GM18867 (cell line): ENCODE results near the gene MSI2.

Experiments used
- ATAC-seq: cut with Tn5 transposase; IDR thresholded peaks from one replicate; pipeline ENCODE4 v1.9.1; 2021; ENCODE audit warnings: mild to moderate bottlenecking, moderate library complexity; ENCODE audit not compliant: unreplicated experiment

The MSI2 gene

GRCh38 chr17:57387575-57387974, 131.3 kb downstream of the MSI2 start:
- ATAC-seq, result no peak

- no peak for ATAC-seq
Measured at GRCh38 chr17:57388131-57388725, 131.9 kb downstream of the MSI2 start.

DNA sequence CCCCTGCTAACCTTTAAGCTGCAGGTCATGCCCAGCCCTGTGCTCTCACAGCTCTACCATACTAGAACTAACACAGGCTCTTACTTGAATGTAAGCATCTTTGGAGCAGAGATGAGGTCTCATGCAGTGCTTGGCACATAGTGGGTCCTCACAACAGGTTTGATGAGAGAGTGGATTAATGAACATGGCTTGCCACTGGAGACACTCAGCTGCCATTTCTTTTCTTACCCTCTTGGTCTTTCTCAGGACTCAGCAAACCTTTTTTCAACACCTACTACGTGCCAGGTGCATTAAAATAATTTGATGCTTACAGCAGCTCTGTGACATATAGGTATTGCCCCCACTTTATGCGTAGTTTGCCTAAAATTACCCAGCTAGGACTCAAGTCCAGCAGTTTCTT, 133.2 kb downstream of the MSI2 start:
- ATAC-seq, result no peak

GRCh38 chr17:57391076-57391825, 134.9 kb downstream of the MSI2 start:
- ATAC-seq, result no peak

GRCh38 chr17:57391857-57392471, 135.6 kb downstream of the MSI2 start:
- ATAC-seq, result no peak

DNA sequence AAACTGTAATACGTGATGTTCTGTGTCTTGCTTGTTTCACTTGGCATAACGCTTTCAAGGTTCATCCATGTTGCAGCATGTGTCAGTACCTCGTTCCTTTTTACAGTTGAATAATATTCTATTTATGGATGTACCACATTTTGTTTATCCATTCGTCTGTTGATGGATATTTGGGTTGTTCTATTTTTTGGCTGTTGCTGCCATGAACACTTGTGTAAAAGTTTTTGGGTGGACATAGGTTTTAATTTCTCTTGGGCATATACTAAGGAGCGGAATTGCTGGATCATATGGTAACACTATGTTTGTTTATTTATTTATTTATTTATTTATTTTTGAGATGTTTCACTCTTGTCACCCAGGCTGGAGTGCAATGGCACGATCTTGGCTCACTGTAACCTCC, 137.0 kb downstream of the MSI2 start:
- no peak for ATAC-seq

DNA sequence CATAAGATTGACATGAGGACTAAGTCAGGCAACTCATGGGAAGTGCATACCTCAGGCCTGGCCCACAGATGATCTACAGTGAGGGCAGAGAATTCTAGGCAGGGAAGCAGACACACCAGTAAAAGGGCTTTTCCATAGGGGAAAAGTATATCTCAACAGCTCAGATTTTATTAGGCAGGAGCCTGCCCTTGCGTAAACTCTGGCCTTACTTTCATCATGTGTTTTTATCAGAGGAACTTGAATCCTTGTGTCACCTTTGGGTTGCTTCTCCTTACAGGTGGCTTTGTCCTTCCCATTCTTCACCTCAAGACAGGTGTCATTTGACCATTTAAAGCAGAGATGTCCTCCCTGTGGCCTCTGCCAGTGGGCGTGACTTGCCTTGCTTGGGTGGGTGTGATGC, 138.1 kb downstream of the MSI2 start:
- no peak for ATAC-seq

GRCh38 chr17:57395721-57396321, 139.5 kb downstream of the MSI2 start:
- no peak for ATAC-seq

GRCh38 chr17:57396511-57396921, 140.2 kb downstream of the MSI2 start:
- no peak for ATAC-seq

GRCh38 chr17:57397402-57397801, 141.1 kb downstream of the MSI2 start:
- no peak for ATAC-seq

DNA sequence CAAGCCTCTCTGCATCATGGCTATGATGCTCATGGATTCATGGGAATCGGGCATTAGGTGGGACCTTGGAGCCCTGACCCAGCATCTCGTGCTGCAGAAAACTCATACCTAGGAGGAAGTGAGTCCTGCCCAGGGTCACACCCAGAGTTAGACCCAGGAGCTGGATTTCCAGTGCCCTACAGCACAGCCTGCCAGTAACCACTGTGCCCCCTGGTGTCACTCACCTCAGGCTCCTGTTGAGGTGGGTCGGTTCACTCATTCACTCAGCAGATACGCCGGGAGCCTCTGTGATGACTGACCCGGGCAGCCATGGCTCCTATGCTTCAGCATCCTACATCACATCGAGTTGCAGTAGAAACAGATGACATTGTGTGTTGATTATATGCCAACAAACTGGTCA, 143.4 kb downstream of the MSI2 start:
- ATAC-seq, result no peak

- ATAC-seq, result no peak
Measured at GRCh38 chr17:57400648-57401047, 144.3 kb downstream of the MSI2 start.

DNA sequence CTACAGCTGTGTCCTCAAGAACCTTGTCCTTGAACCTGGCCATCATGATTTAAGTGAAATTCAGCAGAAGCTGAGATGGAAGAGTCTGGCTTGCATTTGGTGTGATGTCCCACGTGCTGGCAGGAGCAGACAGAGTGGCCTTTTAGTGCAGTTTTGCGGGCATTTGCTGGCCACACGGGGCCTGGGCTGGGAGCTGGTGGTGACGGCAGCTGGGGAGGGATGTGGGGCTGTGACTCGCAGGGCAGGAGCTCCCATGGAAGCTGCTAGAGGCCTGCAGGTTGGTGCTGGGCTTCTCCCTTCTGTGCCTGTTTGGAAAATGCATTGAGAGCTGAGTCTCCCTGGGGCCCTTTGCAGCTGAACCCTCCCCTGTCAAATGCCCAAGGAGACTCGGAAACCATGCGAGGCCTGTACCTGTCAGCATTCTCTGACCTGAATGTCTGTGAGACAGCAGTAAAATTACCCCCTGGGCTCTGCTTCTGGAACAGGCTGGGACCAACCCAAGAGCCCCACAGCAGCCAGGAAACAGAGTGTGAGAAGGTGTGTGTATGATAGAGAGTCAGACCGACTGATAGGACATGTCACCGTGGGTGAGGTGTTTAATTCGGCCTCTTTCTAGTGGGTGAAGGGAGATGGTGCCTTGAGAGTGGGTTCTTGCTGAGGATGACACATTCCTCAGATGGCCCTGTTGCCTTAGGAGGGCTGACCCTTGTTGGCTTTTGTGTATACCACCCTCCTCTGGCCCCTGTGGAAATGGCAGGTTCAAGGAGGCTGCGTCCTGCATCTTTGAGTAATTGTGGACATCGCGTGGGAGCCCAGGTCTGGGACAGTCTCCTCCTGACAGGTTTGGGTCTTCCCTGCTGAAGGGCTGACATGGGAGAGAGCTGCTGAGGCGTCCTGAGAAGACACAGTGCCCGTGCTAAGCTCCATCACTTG, 145.5 kb downstream of the MSI2 start:
- ATAC-seq, result no peak

- ATAC-seq, result no peak
Measured at GRCh38 chr17:57402681-57403180, 146.4 kb downstream of the MSI2 start.

DNA sequence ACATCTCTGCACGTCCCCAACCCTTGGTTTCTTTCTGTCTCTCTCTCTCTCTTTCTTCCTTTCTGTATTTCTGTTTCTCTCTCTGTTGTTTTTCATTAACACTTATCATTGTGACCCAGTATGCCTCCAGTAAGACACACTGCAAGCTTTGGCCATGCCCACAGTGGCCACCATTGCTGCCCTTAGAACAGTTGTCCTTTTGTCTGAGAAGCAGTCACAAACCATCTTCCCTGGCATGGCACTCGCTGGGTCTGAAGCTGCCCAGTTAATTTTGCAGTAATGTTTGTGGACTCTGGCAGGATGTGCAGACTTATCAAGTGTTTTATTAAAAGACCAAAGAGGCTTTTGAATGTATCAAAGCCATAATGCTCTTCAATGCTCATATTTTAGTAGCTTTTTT, 146.9 kb downstream of the MSI2 start:
- no peak for ATAC-seq

DNA sequence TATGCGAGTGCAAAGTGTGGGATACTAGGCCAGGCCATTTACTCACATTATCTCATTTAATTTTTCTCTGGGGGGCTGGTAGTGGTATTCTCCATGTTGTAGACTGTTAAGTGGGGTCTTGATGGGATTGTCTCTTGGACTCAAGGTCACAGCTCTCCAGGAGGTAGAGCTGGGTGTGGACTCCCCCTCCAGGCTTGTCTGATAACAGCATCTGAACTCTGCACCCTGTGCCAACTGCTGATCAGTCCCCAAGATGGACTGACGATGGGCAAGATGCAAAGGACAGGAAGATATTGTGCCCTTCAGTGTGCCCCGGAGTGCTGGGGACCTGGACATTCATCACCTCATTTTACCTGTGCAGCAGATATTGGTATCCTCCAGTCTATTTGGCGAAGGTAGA, 147.8 kb downstream of the MSI2 start:
- no peak for ATAC-seq

DNA sequence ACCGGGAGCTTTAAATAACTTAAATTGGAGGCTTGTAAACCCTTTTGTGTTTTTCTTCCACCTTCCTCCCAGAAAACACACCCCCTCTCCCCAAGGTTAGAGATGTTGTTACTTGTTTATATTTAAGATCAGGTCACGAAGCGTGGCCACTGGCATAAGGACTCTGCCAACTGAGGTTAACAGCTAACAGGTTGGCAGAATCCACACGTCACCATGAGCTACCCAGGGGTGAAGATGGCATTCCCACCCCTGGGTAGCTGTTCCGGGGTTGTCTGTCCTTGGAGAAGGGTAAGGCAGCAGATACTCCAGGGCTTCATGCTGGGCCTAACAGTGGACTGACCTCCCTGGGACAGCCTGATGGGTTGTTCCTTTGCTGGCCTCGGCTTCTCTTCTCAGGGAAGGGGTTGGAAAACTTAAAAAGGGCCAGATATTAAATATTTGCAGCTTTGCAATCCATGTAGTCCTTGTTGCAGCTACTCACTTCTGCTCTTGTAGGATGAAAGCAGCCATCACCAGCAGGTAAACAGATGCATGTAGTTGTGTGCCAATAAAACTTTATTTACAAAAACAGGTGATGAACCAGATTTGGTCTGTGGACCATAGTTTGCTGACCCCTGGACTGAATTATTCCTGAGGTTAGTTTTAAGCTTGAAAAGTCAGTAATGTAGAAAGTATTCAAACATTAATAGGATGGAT, 148.6 kb downstream of the MSI2 start:
- ATAC-seq, result no peak

DNA sequence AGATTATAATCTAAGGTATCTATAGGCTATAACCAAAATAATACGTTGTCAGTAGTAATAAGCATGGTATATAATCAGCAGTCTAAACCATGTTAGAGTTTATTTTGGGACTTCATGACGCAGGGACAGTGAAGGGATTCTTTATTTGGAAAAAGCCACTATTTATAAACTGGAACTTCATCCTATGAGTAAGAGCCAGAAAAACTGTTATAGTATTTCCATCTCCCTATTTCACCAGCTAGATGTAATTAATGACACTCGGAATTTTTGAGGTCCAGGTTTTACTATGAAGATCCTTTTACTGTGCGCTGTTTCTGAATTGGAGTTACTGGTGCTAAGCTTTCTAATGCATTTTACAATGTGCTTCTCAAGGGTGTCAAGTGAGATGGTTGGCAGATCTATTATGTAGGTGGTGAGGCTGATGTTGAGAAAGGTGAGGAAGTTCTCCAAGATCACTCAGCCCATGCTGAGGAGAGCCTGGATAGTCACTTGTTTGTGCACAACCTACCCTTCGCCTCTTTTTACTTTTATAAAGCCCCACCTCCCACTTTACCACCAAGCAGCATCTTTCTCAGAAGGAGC, 149.3 kb downstream of the MSI2 start:
- no peak for ATAC-seq

DNA sequence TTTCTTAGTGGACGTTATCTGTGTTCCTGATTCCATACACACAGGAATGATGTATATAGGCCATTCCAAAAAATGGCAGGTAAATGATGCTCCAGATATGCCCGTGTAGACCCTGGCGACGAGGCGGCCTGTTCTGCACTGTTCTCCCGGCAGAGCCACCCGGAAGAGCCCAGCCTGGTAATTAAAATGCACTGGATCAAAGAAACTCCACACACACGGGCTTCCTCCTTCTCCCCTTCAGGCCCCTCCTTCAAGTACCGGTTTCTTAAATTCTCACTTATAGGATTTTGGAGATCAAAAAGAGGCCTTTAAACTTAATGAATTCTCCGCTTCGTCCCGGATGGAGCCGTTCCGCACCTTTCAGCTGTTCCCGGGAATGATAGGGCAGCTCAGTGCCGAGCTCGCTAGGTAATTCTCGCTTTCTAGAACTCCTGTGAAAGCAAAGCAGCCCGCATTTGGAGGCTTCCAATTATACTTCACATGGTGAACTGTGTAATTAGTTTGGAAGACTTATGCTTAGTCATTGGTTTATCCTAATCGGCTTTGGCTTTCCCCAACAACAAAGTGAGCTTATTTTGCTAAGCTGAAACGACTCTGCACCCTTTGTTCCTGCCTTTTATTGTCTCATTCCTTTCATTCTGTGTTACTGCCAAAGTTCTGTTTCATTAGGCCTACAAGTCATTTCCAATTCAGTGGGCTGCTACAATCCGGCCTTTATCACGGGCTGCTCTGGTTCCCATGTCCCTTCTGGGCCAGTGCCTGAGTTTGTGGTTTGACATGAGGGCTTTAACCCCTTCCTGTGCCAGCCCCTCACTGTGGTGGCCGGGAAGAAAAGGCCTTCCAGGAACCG, 150.0 kb downstream of the MSI2 start:
- no peak for ATAC-seq
